ENCODE measurements around the gene ATG7.
A peak's percentile ranks its signal among the peaks of the same experiment; 100 is the strongest.

The ATG7 gene

DNA sequence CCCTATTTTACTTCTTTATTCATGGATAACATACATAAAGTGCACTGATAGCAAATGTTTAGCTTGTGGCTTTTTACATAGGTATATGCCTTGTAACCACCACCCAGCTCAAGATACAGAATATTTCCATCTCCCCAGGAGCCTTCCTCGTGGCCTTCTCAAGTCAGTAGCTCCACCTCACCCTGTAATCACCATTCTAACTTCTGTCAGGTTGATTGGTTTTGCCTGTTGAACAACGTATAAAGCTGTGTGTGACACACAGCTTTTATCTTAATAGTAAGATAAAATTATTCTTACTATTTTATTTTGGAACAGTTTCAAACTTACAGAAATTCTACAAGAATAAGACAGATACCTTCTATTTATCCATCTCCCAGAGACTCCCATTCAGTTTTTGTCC, 13.3 kb downstream of the ATG7 start:
- Histone ChIP-seq H3K4me1 (peaks cover 10% of the 10 kb centered on the region), H3K27ac (no peak overlapping the region), H3K4me2 (ENCODE audit: low read length) (no peak overlapping the region), H3K4me3 (ENCODE audit: low read depth, low read length) (no peak overlapping the region), H3K79me2 (peaks cover 5% of the 10 kb centered on the region), H3K36me3 (ENCODE audit: control insufficient read depth, insufficient read depth, low read length) (no peaks in the 10 kb centered on the region), H2AFZ (no peak overlapping the region), H3K9me3 (ENCODE audit: control insufficient read depth, low read length) (no peaks in the 10 kb centered on the region), H3K9ac (no peak overlapping the region), H3K27me3 (ENCODE audit: control insufficient read depth, insufficient read depth, low read length) (no peaks in the 10 kb centered on the region)
- TF ChIP-seq, protein P1, sequence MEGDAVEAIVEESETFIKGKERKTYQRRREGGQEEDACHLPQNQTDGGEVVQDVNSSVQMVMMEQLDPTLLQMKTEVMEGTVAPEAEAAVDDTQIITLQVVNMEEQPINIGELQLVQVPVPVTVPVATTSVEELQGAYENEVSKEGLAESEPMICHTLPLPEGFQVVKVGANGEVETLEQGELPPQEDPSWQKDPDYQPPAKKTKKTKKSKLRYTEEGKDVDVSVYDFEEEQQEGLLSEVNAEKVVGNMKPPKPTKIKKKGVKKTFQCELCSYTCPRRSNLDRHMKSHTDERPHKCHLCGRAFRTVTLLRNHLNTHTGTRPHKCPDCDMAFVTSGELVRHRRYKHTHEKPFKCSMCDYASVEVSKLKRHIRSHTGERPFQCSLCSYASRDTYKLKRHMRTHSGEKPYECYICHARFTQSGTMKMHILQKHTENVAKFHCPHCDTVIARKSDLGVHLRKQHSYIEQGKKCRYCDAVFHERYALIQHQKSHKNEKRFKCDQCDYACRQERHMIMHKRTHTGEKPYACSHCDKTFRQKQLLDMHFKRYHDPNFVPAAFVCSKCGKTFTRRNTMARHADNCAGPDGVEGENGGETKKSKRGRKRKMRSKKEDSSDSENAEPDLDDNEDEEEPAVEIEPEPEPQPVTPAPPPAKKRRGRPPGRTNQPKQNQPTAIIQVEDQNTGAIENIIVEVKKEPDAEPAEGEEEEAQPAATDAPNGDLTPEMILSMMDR (IDR thresholded peaks at IDR 0.05) = no peak

DNA sequence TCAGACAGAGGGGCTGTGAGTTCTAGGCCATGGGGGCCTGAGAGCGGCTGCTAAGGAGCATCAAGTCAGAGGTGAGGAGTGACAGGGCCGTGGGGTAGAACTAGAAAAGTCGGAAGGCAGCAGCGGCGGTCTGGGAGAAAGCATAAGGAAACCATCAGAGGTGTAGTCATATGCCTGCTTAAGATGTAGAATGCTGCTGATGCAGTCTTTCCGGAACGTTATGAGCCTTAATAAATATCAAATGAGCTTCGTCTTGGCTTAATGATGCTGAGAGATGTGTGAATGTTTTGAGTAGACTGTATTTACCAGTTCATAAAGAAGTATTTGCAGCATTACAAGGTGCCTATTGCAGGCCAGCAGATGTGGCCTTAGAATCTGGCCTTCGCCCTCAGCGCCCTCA, 15.2 kb downstream of the ATG7 start:
- peaks cover 15% of the 10 kb centered on the region for H3K4me1 ChIP-seq
- peaks cover 3% of the 10 kb centered on the region for H3K79me2 ChIP-seq
- H3K9me3 ChIP-seq (ENCODE audit: control insufficient read depth, low read length) = no peaks in the 10 kb centered on the region
- no peak overlapping the region for H3K4me2 ChIP-seq (ENCODE audit: low read length)
- no peak overlapping the region for H2AFZ ChIP-seq
- peak overlapping the region; percentile 17 for H3K27ac ChIP-seq
- no peak overlapping the region for H3K9ac ChIP-seq
- TF ChIP-seq, protein P1 (IDR thresholded peaks at IDR 0.05) = no peak
- H3K4me3 ChIP-seq (ENCODE audit: low read depth, low read length) = no peak overlapping the region
- H3K27me3 ChIP-seq (ENCODE audit: control insufficient read depth, insufficient read depth, low read length) = no peaks in the 10 kb centered on the region
- no peaks in the 10 kb centered on the region for H3K36me3 ChIP-seq (ENCODE audit: control insufficient read depth, insufficient read depth, low read length)

DNA sequence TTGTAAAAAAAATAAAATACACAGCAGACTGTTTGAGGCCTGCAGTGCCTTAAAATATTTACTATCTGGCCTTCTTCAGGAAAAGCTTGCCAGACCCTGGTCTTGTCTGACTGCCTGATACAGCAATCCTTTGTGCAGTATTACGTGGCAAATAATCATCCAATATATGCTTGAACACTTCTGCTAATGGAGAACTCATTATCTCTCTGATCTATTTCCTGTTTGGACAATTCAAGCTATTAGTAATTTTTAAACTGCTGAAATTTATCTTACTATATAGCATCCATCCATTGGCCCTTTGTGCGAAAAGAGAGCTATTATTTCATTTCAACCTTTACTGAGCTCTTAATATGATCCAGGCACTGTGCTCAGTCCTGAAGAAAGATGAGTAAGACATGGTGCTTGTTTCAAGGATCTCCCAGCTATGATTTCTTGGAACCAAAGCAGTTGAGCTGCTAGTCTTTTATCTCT, 15.9 kb downstream of the ATG7 start:
- Histone ChIP-seq H2AFZ (no peak overlapping the region), H3K4me1 (peaks cover 15% of the 10 kb centered on the region), H3K27ac (peak overlapping the region; percentile 53), H3K27me3 (ENCODE audit: control insufficient read depth, insufficient read depth, low read length) (no peaks in the 10 kb centered on the region), H3K79me2 (peaks cover 7% of the 10 kb centered on the region), H3K4me3 (ENCODE audit: low read depth, low read length) (no peak overlapping the region), H3K36me3 (ENCODE audit: control insufficient read depth, insufficient read depth, low read length) (no peaks in the 10 kb centered on the region), H3K9ac (no peak overlapping the region), H3K9me3 (ENCODE audit: control insufficient read depth, low read length) (no peaks in the 10 kb centered on the region), H3K4me2 (ENCODE audit: low read length) (no peak overlapping the region)
- TF ChIP-seq, protein P1 (IDR thresholded peaks at IDR 0.05) = no peak

DNA sequence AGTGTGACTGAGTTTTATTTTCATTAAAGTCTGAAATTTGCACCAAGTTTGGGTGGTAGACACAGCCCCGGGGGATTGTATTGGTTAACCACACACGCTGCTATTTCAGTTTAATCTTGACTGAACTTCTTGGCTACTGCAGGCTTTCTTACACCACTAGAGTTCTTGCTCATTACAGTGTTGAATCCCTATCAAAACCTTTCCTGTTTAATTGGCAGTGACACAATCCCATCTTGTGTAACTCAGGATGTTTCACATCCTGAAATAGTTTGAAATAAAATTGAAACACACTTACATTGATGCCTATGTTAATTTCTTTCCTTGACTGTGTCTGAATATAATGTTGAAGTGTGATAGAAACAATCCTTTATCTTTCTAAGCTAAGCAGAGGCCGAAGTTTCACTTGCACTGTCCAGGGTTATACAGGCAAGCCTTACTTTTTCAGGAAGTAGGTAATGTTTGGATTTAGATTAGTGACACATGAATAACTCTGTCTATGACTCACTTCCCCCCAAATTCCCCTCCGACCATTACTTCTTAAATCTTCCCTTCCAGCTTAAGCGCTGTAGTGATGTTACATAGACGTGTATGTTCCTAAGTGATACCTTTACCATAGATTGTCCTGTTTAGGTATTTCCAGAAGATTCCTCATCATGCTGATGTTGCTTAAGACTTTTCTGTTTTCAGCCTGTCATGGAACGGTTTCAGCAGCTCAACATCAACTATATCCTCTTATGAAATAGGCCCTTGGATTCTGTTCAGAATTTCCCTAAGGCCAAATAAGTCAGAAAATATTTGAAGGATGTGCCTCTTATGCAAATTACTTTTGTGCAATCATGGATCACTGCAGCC, 16.8 kb downstream of the ATG7 start:
- H3K36me3 ChIP-seq (ENCODE audit: control insufficient read depth, insufficient read depth, low read length) = no peaks in the 10 kb centered on the region
- H3K9ac ChIP-seq = no peak overlapping the region
- no peak overlapping the region for H3K4me2 ChIP-seq (ENCODE audit: low read length)
- no peaks in the 10 kb centered on the region for H3K27me3 ChIP-seq (ENCODE audit: control insufficient read depth, insufficient read depth, low read length)
- no peak overlapping the region for H2AFZ ChIP-seq
- H3K79me2 ChIP-seq = peaks cover 9% of the 10 kb centered on the region
- peak overlapping the region; percentile 53 for H3K27ac ChIP-seq
- peaks cover 15% of the 10 kb centered on the region for H3K4me1 ChIP-seq
- no peaks in the 10 kb centered on the region for H3K9me3 ChIP-seq (ENCODE audit: control insufficient read depth, low read length)
- TF ChIP-seq, protein P1 (IDR thresholded peaks at IDR 0.05) = no peak
- H3K4me3 ChIP-seq (ENCODE audit: low read depth, low read length) = no peak overlapping the region

GRCh38 chr3:11289864-11290263, 17.7 kb downstream of the ATG7 start:
- no peak overlapping the region for H3K4me3 ChIP-seq (ENCODE audit: low read depth, low read length)
- no peaks in the 10 kb centered on the region for H3K27me3 ChIP-seq (ENCODE audit: control insufficient read depth, insufficient read depth, low read length)
- peaks cover 9% of the 10 kb centered on the region for H3K79me2 ChIP-seq
- no peak overlapping the region for H2AFZ ChIP-seq
- no peaks in the 10 kb centered on the region for H3K36me3 ChIP-seq (ENCODE audit: control insufficient read depth, insufficient read depth, low read length)
- no peak overlapping the region for H3K4me2 ChIP-seq (ENCODE audit: low read length)
- no peaks in the 10 kb centered on the region for H3K9me3 ChIP-seq (ENCODE audit: control insufficient read depth, low read length)
- H3K27ac ChIP-seq = peak overlapping the region; percentile 53
- no peak overlapping the region for H3K9ac ChIP-seq
- TF ChIP-seq, protein P1 (IDR thresholded peaks at IDR 0.05) = no peak
- H3K4me1 ChIP-seq = peaks cover 15% of the 10 kb centered on the region

Data from parathyroid adenoma (tissue), 2 donors.